ENCODE measurements around the gene MBD2.
A peak's percentile ranks its signal among the peaks of the same experiment; 100 is the strongest.

MBD2 gene

DNA sequence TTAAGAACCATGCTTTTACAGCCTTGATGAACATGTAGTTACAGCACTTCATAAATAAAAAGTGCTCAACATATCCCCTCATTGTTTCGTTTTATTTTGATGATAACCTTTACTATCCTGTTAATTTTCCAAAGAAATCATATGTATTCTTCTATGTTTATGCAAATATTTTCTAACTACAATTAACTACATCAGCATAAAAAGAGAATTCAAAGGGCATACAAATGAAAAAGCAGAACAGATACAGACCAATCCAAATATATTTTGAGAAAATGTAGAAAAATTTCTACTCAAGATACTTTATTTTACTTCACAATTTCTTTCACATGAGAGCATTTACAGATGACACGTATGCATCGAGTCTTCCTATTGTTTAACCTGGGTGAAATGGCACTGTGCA lies 69.1 kb downstream of the MBD2 start:
- TF ChIP-seq ISL1 (CRISPR knock-in tag; IDR thresholded peaks at IDR 0.05) (no peak), TOX (CRISPR knock-in tag; IDR thresholded peaks at IDR 0.05; ENCODE audit: borderline replicate concordance) (no peak), ZFP30 (CRISPR knock-in tag; IDR thresholded peaks at IDR 0.05) (no peak), ZNF565 (CRISPR knock-in tag; conservative IDR thresholded peaks at IDR 0.05; ENCODE audit: low read depth) (no peak)
- TF ChIP-seq, protein P1, sequence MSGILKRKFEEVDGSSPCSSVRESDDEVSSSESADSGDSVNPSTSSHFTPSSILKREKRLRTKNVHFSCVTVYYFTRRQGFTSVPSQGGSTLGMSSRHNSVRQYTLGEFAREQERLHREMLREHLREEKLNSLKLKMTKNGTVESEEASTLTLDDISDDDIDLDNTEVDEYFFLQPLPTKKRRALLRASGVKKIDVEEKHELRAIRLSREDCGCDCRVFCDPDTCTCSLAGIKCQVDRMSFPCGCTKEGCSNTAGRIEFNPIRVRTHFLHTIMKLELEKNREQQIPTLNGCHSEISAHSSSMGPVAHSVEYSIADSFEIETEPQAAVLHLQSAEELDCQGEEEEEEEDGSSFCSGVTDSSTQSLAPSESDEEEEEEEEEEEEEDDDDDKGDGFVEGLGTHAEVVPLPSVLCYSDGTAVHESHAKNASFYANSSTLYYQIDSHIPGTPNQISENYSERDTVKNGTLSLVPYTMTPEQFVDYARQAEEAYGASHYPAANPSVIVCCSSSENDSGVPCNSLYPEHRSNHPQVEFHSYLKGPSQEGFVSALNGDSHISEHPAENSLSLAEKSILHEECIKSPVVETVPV (CRISPR knock-in tag; IDR thresholded peaks at IDR 0.05), result no peak
- ATAC-seq, result no peak

DNA sequence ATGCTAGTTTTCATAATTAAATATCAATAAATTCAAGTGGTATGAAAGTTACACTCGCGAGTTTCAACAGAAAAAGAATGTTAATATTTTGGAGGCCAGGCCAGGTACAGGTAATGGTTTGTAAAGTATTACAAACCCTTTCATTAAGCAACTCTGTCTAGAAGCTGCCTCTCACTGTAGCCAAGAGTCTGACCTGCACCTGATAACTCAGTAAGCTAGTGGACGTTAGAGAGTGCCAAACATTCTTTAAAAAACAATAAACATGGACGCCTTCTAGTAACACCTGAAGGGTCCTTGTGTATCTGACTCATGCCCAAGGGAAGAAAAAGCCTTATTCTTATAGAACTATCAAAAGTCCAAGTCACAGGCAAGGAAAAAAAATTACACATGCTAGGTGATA lies 70.2 kb downstream of the MBD2 start:
- no peak for ATAC-seq
- TF ChIP-seq GLIS3 (CRISPR knock-in tag; IDR thresholded peaks at IDR 0.05) (no peak), ZC3H10 (CRISPR knock-in tag; IDR thresholded peaks at IDR 0.05) (no peak), ZNF8 (CRISPR knock-in tag; IDR thresholded peaks at IDR 0.05) (no peak)

DNA sequence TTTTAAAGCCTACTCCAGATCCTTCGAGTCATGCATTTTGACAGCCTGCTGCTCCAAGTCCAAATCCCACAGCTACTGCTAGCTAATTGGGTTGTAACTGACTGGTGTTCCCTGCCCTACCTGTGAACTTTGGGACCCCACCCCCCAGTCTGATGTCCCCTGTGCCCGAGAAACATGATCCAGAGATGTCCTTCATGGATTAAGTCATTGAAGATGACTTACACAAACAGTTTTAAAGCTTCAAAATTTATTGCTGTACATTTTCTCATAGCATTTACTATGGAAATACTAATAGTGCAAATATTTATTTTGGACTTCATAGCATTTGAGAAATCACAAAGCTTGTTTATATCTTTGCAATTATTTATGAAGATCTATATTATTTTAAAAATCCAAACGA lies 73.1 kb downstream of the MBD2 start:
- TF ChIP-seq, protein P2, sequence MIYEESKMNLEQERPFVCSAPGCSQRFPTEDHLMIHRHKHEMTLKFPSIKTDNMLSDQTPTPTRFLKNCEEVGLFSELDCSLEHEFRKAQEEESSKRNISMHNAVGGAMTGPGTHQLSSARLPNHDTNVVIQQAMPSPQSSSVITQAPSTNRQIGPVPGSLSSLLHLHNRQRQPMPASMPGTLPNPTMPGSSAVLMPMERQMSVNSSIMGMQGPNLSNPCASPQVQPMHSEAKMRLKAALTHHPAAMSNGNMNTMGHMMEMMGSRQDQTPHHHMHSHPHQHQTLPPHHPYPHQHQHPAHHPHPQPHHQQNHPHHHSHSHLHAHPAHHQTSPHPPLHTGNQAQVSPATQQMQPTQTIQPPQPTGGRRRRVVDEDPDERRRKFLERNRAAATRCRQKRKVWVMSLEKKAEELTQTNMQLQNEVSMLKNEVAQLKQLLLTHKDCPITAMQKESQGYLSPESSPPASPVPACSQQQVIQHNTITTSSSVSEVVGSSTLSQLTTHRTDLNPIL (CRISPR knock-in tag; IDR thresholded peaks at IDR 0.05; ENCODE audit: low read depth), result no peak
- no peak for TF ChIP-seq PPARA (CRISPR knock-in tag; IDR thresholded peaks at IDR 0.05; ENCODE audit: borderline replicate concordance)
- TF ChIP-seq, protein P1 (CRISPR knock-in tag; IDR thresholded peaks at IDR 0.05), result no peak
- TF ChIP-seq GLIS3 (CRISPR knock-in tag; IDR thresholded peaks at IDR 0.05), result no peak
- TF ChIP-seq TOX (CRISPR knock-in tag; IDR thresholded peaks at IDR 0.05; ENCODE audit: borderline replicate concordance), result no peak
- TF ChIP-seq ARNTL (CRISPR knock-in tag; IDR thresholded peaks at IDR 0.05; ENCODE audit: borderline replicate concordance, low read depth), result no peak
- no peak for TF ChIP-seq BACH2 (CRISPR knock-in tag; IDR thresholded peaks at IDR 0.05; ENCODE audit: borderline replicate concordance)
- TF ChIP-seq ZNF70 (CRISPR knock-in tag; IDR thresholded peaks at IDR 0.05), result no peak
- no peak for TF ChIP-seq ZFP3 (CRISPR knock-in tag; IDR thresholded peaks at IDR 0.05)
- TF ChIP-seq, protein P3, sequence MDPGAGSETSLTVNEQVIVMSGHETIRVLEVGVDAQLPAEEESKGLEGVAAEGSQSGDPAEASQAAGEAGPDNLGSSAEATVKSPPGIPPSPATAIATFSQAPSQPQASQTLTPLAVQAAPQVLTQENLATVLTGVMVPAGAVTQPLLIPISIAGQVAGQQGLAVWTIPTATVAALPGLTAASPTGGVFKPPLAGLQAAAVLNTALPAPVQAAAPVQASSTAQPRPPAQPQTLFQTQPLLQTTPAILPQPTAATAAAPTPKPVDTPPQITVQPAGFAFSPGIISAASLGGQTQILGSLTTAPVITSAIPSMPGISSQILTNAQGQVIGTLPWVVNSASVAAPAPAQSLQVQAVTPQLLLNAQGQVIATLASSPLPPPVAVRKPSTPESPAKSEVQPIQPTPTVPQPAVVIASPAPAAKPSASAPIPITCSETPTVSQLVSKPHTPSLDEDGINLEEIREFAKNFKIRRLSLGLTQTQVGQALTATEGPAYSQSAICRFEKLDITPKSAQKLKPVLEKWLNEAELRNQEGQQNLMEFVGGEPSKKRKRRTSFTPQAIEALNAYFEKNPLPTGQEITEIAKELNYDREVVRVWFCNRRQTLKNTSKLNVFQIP (CRISPR knock-in tag; IDR thresholded peaks at IDR 0.05; ENCODE audit: borderline replicate concordance, low read depth), result no peak
- TF ChIP-seq ISL1 (CRISPR knock-in tag; IDR thresholded peaks at IDR 0.05), result no peak
- no peak for TF ChIP-seq ESRRG (CRISPR knock-in tag; IDR thresholded peaks at IDR 0.05)
- TF ChIP-seq RARB (CRISPR knock-in tag; IDR thresholded peaks at IDR 0.05), result no peak
- TF ChIP-seq ZC3H10 (CRISPR knock-in tag; IDR thresholded peaks at IDR 0.05), result no peak

DNA sequence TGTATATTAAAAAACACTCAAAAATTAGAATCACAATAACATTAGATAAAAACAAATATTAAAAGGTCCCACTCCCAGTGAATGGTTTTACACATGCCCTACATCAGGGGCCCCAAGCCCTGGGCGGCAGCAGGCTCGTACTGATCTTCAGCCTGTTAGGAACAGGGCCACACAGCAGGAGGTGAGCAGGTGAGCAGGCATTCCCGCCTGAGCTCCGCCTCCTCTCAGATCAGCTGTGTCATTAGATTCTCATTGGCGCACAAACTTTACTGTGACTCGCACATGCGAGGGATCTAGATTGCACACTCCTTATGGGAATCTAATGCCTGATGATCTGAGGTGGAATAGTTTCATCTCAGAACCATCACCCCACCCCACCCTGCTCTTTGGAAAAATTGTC lies 74.2 kb downstream of the MBD2 start:
- no peak for ATAC-seq
- TF ChIP-seq ZFP30 (CRISPR knock-in tag; IDR thresholded peaks at IDR 0.05) (no peak), ZC3H10 (CRISPR knock-in tag; IDR thresholded peaks at IDR 0.05) (no peak), SNAI2 (CRISPR knock-in tag; IDR thresholded peaks at IDR 0.05) (no peak), ISL1 (CRISPR knock-in tag; IDR thresholded peaks at IDR 0.05) (no peak), ZNF70 (CRISPR knock-in tag; IDR thresholded peaks at IDR 0.05) (no peak)

More for the DNA sequence above, 73.1 kb downstream of the MBD2 start:
- ATAC-seq, result no peak

DNA sequence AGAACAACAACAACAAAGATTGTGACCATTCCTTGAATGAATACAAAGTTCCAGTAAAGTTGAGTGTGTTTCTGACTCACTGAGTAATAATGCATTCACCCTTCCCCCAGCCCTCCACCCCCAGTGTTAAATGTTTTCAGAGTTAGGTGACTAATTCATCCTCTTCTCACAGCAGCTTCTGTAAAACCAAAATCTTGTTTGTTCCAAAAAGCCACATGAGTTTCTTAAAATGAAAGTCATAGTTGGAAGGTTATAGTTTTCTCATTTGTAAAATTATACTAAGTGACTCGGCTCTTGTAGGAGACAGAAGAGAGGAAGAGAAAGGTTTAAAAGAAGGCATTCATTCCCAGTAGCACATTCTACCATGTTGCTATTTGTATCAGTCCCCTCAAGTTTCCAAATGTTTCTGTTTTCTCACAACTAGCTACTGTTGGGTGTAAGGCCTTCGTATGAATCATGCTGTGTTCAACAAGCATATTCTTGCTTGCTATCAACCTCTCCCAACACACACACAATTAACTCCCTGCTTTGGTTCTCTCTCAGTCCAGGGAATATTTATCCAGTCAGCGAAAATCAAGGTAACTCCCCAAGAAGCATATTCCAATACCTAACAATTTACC lies 75.3 kb downstream of the MBD2 start:
- TF ChIP-seq PPARA (CRISPR knock-in tag; IDR thresholded peaks at IDR 0.05; ENCODE audit: borderline replicate concordance) (no peak), ISL1 (CRISPR knock-in tag; IDR thresholded peaks at IDR 0.05) (peak; percentile 27; the same call in 1 of the 2 replicates)
- TF ChIP-seq, protein P4, sequence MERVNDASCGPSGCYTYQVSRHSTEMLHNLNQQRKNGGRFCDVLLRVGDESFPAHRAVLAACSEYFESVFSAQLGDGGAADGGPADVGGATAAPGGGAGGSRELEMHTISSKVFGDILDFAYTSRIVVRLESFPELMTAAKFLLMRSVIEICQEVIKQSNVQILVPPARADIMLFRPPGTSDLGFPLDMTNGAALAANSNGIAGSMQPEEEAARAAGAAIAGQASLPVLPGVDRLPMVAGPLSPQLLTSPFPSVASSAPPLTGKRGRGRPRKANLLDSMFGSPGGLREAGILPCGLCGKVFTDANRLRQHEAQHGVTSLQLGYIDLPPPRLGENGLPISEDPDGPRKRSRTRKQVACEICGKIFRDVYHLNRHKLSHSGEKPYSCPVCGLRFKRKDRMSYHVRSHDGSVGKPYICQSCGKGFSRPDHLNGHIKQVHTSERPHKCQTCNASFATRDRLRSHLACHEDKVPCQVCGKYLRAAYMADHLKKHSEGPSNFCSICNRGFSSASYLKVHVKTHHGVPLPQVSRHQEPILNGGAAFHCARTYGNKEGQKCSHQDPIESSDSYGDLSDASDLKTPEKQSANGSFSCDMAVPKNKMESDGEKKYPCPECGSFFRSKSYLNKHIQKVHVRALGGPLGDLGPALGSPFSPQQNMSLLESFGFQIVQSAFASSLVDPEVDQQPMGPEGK (CRISPR knock-in tag; IDR thresholded peaks at IDR 0.05; ENCODE audit: borderline replicate concordance), result peak; percentile 53; the same call in 1 of the 2 replicates
- peak; percentile 84 for ATAC-seq

Data from SK-N-SH treated with all-trans-retinoic acid at 6 μM for 48 hours (cell line).